K562 (cell line): ENCODE measurements around the gene GPR4. TPM values are rescaled to one million over a fixed set of nuclear protein-coding genes. Genes with fewer than 3 reads are reported as not detected.

Experiments used
- C11orf30 ChIP-seq: fragments of 450-650 bp; IDR thresholded peaks from 2 replicates; pipeline ENCODE4 v1.6.1; 2016; ENCODE audit warnings: low read depth, mild to moderate bottlenecking
- CBX2 ChIP-seq: fragments of 200-600 bp; sonication (generic); IDR thresholded peaks from one replicate; pipeline ENCODE4 v1.6.1; 2012; ENCODE audit warnings: mild to moderate bottlenecking, low read length, inconsistent platforms; ENCODE audit not compliant: insufficient read depth, poor library complexity, severe bottlenecking
- GABPA ChIP-seq: fragments of 200-800 bp; sonication (Bioruptor generic); conservative IDR thresholded peaks from 2 replicates; pipeline ENCODE4 v1.6.1; 2016; ENCODE audit warnings: low read depth, missing genetic modification characterization, missing compliant biosample characterization
- GABPB1 ChIP-seq: sonication (generic); formaldehyde crosslinking; IDR thresholded peaks from 2 replicates; pipeline ENCODE4 v1.8.0; 2022; ENCODE audit warnings: mild to moderate bottlenecking, missing genetic modification reagents
- HNRNPUL1 ChIP-seq: fragments of 200-400 bp; formaldehyde crosslinking; IDR thresholded peaks from 2 replicates; pipeline ENCODE4 v1.6.1; 2017; ENCODE audit warnings: low read length
- MECOM ChIP-seq: fragments of 250-450 bp; sonication (Bioruptor Pico); IDR thresholded peaks from 2 replicates; pipeline ENCODE4 v1.8.0; 2022; ENCODE audit warnings: inconsistent platforms
- MTA2 ChIP-seq: fragments of 450-650 bp; IDR thresholded peaks from 2 replicates; pipeline ENCODE4 v1.6.1; 2016; ENCODE audit warnings: low read depth
- PHF20 ChIP-seq: fragments of 450-650 bp; IDR thresholded peaks from 2 replicates; pipeline ENCODE4 v1.6.1; 2018; ENCODE audit not compliant: partially characterized antibody
- RBM15 ChIP-seq: fragments of 200-400 bp; formaldehyde crosslinking; IDR thresholded peaks from 2 replicates; pipeline ENCODE4 v1.6.1; 2018; ENCODE audit warnings: mild to moderate bottlenecking, low read length, moderate library complexity; ENCODE audit not compliant: insufficient read depth
- SETDB1 ChIP-seq: IDR thresholded peaks from one replicate; pipeline ENCODE4 v1.6.1; 2012; ENCODE audit warnings: low read length, control low read depth, inconsistent platforms
- SIRT6 ChIP-seq: IDR thresholded peaks from one replicate; pipeline ENCODE4 v1.6.1; 2012; ENCODE audit warnings: low read depth, mild to moderate bottlenecking, control low read depth, inconsistent platforms, low read length, moderate library complexity
- SMARCC2 ChIP-seq: fragments of 450-650 bp; IDR thresholded peaks from 2 replicates; pipeline ENCODE4 v1.6.1; 2017; ENCODE audit warnings: antibody characterized with exemption, moderate library complexity, mild to moderate bottlenecking, low read depth
- ZFX ChIP-seq: sonication (generic); formaldehyde crosslinking; IDR thresholded peaks from 2 replicates; pipeline ENCODE4 v1.8.0; 2022; ENCODE audit warnings: mild to moderate bottlenecking, missing genetic modification reagents, moderate library complexity
- ZNF12 ChIP-seq: sonication (generic); formaldehyde crosslinking; IDR thresholded peaks from 2 replicates; pipeline ENCODE4 v1.4.0; 2020; ENCODE audit warnings: mild to moderate bottlenecking, missing genetic modification reagents
- ZNF263 ChIP-seq: sonication (generic); formaldehyde crosslinking; IDR thresholded peaks from 2 replicates; pipeline ENCODE4 v1.8.0; 2022; ENCODE audit warnings: mild to moderate bottlenecking, missing genetic modification reagents, borderline replicate concordance
- ZNF57 ChIP-seq: fragments of 450-650 bp; formaldehyde crosslinking; IDR thresholded peaks from 2 replicates; pipeline ENCODE4 v1.4.0; 2020; ENCODE audit warnings: mild to moderate bottlenecking, moderate library complexity
- ZNF696 ChIP-seq: fragments of 250-450 bp; sonication (Bioruptor Pico); conservative IDR thresholded peaks from 2 replicates; pipeline ENCODE4 v1.4.0; 2020; ENCODE audit warnings: mild to moderate bottlenecking, moderate library complexity
- ZNF75A ChIP-seq: fragments of 450-650 bp; formaldehyde crosslinking; IDR thresholded peaks from 2 replicates; pipeline ENCODE4 v1.4.0; 2020; ENCODE audit warnings: mild to moderate bottlenecking
- polyA plus RNA-seq, 8 experiments: library from polyadenylated mRNA; depleted of rRNA in 4 of 8; stranded (reverse) in 5 of 8; unstranded in 3 of 8; fragments of >200 nt; fragmentation: Nextera tagmentation in 2 of 8; fragmentation: Illumina TruSeq in 1 of 8; extraction: Ambion mirVana in 2 of 8; extraction: Trizol in 1 of 8; gene quantifications; 2 replicates each; pipeline versions ENCODE4 v1.2.1 to v1.2.3, GENCODE V29; 2011 to 2014; ENCODE audit warnings: inconsistent platforms in 1 of 8, missing spikeins in 1 of 8
- total RNA-seq, 7 experiments: library from RNA; depleted of rRNA in 6 of 7; stranded (reverse); fragments of >200 nt in 6 of 7; fragmentation: Illumina TruSeq in 2 of 7; extraction: Trizol in 2 of 7; gene quantifications; 2 replicates each; pipeline versions ENCODE4 v1.2.1 to v1.2.3, GENCODE V29; 2011 to 2021; ENCODE audit warnings: low replicate concordance in 1 of 7
- TF ChIP-seq, protein P1 (sequence below): sonication (generic); formaldehyde crosslinking; IDR thresholded peaks from 2 replicates; pipeline ENCODE4 v1.5.0; 2020; ENCODE audit warnings: missing genetic modification reagents
- TF ChIP-seq, protein P2 (sequence below), 2 experiments: fragments of 450-650 bp; conservative IDR thresholded peaks; 2 replicates each; pipeline ENCODE4 v1.6.1; 2017; ENCODE audit warnings: mild to moderate bottlenecking in 2 of 2, moderate library complexity in 2 of 2
- TF ChIP-seq, protein P3 (sequence below): fragments of 450-650 bp; IDR thresholded peaks from 2 replicates; pipeline ENCODE4 v1.6.1; 2016; ENCODE audit warnings: antibody characterized with exemption
- TF ChIP-seq, protein P4 (sequence below), 2 experiments: IDR thresholded peaks; 2 replicates each; pipeline ENCODE4 v1.6.1; 2012; ENCODE audit warnings: improper control_type of control experiment in 2 of 2, low read depth in 2 of 2, low read length in 2 of 2, borderline replicate concordance in 1 of 2

GPR4 gene
- total and polyA plus RNA-seq, 9 of the 15 experiments (the other 6 are each of a cell fraction or from before 2014, with no cell fraction given), result 0.03 to 0.09 (median 0.04) TPM; not detected in 5

DNA sequence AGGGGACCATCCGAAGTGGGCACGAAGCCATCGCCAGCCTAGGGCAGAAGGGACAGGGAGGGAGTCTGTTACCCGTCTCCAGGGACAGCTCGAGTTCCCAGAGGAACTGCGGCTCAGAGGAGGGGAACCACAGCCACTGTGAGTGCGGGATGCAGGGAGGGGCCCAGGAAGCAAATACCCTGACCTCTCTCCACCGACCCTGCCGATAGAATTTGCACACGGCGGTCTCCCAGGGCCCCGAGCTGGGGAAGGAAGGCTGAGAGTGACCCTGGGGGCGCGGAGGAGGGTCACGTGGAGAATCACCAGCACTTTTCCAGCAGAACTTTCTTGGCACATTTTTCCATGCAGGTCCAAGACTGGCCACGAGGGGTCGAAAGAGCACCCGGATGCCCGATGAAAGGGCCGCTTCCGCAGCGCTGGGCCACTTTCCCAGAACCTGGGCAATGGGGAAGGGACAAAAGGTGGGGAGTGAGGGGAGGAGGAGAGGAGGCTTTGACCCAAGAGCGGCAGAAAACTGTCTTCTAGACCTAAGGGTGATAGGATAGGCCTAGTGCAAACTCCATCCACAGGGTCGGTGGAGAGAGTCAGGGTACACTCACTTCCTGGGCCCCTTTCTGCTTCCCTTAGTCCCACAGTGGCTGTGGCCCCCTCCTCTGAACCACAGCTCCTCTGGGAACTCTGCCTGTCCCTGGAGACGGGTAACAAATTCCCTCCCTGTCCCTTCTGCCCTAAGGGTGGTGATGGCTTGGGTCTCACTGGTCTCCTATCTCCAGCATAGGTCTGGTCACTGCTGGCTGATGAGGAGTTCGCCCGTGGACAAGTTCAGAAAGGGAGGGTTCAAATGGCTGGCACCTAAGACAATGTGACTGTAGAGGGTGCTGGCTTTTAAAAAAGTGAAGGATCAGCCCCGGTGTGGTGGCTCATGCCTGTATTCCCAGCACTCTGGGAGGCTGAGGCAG, 5.3 kb upstream of the GPR4 start (continued):
- TF ChIP-seq SETDB1 (no peak), ZNF12 (CRISPR knock-in tag) (no peak), GABPA (tag) (0 out of 2 replicates have a peak, but pooled peaks have one; percentile 32), ZFX (CRISPR knock-in tag) (peak; percentile 35; the same call in 1 of the 2 replicates), C11orf30 (no peak), PHF20 (peak; percentile 81), GABPB1 (CRISPR knock-in tag) (peak; percentile 52), HNRNPUL1 (no peak), ZNF696 (CRISPR knock-in tag) (no peak), MECOM (CRISPR knock-in tag) (no peak), MTA2 (no peak), ZNF57 (CRISPR knock-in tag) (no peak), SMARCC2 (no peak), ZNF263 (CRISPR knock-in tag) (peak; percentile 47; the same call in 1 of the 2 replicates), RBM15 (no peak), SIRT6 (no peak), CBX2 (no peak), ZNF75A (no peak)
- TF ChIP-seq, protein P1, sequence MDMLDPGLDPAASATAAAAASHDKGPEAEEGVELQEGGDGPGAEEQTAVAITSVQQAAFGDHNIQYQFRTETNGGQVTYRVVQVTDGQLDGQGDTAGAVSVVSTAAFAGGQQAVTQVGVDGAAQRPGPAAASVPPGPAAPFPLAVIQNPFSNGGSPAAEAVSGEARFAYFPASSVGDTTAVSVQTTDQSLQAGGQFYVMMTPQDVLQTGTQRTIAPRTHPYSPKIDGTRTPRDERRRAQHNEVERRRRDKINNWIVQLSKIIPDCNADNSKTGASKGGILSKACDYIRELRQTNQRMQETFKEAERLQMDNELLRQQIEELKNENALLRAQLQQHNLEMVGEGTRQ, result peak; percentile 89
- TF ChIP-seq, protein P2, sequence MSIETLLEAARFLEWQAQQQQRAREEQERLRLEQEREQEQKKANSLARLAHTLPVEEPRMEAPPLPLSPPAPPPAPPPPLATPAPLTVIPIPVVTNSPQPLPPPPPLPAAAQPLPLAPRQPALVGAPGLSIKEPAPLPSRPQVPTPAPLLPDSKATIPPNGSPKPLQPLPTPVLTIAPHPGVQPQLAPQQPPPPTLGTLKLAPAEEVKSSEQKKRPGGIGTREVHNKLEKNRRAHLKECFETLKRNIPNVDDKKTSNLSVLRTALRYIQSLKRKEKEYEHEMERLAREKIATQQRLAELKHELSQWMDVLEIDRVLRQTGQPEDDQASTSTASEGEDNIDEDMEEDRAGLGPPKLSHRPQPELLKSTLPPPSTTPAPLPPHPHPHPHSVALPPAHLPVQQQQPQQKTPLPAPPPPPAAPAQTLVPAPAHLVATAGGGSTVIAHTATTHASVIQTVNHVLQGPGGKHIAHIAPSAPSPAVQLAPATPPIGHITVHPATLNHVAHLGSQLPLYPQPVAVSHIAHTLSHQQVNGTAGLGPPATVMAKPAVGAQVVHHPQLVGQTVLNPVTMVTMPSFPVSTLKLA (conservative IDR thresholded peaks at IDR 0.05), result peak in 1 of 2 experiments; percentile 61; a peak in 2 of 4 replicates
- TF ChIP-seq, protein P3, sequence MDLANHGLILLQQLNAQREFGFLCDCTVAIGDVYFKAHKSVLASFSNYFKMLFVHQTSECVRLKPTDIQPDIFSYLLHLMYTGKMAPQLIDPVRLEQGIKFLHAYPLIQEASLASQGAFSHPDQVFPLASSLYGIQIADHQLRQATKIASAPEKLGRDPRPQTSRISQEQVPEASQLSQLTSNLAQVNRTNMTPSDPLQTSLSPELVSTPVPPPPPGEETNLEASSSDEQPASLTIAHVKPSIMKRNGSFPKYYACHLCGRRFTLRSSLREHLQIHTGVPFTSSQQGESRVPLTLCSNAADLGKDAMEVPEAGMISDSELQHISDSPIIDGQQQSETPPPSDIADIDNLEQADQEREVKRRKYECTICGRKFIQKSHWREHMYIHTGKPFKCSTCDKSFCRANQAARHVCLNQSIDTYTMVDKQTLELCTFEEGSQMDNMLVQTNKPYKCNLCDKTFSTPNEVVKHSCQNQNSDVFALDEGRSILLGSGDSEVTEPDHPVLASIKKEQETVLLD, result no peak
- TF ChIP-seq, protein P4, sequence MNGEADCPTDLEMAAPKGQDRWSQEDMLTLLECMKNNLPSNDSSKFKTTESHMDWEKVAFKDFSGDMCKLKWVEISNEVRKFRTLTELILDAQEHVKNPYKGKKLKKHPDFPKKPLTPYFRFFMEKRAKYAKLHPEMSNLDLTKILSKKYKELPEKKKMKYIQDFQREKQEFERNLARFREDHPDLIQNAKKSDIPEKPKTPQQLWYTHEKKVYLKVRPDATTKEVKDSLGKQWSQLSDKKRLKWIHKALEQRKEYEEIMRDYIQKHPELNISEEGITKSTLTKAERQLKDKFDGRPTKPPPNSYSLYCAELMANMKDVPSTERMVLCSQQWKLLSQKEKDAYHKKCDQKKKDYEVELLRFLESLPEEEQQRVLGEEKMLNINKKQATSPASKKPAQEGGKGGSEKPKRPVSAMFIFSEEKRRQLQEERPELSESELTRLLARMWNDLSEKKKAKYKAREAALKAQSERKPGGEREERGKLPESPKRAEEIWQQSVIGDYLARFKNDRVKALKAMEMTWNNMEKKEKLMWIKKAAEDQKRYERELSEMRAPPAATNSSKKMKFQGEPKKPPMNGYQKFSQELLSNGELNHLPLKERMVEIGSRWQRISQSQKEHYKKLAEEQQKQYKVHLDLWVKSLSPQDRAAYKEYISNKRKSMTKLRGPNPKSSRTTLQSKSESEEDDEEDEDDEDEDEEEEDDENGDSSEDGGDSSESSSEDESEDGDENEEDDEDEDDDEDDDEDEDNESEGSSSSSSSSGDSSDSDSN (IDR thresholded peaks at IDR 0.05; ENCODE audit: borderline replicate concordance in 1 of 2, low read depth in 2 of 2, low read length in 2 of 2), result no peak
